ENCODE results near the gene HRH1. TPM values are rescaled to one million over a fixed set of nuclear protein-coding genes. Genes with fewer than 3 reads are reported as not detected.
"Not testable (repeated sequence)": the region's sequence is repeated elsewhere in the genome, so short reads cannot be mapped to it uniquely, and the experiment has no call there.

The HRH1 gene
- total RNA-seq, 1 donor from 2014 or later: 1.4 TPM

DNA sequence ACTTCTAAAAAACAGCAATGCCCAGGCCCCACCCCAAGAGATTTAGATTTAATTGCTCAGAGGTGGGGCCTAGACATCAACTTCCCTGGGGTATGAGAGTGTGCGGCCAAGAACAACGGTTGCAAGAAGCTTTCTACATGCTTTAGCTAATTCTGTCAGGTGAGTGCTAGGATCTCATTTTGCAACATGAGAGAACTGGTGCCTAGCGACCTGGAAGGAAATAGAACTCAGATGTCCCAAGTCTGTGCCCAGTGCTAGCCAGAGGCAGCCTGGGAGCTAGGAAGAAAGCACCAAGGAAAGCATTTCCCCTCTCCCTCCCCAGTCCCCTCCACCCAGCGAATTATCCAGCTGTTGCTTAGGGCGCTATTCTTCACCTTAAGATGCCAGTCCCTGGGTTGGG lies 22.9 kb upstream of the HRH1 start:
- no peaks in the 10 kb centered on the region for H3K36me3 ChIP-seq
- H3K4me1 ChIP-seq: no peaks in the 10 kb centered on the region
- no peak overlapping the region for H3K4me3 ChIP-seq
- H3K27me3 ChIP-seq (ENCODE audit: low read depth): peaks cover 19% of the 10 kb centered on the region
- DNase-seq: no peak
- intact Hi-C loops (cut with micrococcal nuclease): no loop called here
- no peaks in the 10 kb centered on the region for H3K9me3 ChIP-seq (replicated peaks)
- TF ChIP-seq, protein P1, sequence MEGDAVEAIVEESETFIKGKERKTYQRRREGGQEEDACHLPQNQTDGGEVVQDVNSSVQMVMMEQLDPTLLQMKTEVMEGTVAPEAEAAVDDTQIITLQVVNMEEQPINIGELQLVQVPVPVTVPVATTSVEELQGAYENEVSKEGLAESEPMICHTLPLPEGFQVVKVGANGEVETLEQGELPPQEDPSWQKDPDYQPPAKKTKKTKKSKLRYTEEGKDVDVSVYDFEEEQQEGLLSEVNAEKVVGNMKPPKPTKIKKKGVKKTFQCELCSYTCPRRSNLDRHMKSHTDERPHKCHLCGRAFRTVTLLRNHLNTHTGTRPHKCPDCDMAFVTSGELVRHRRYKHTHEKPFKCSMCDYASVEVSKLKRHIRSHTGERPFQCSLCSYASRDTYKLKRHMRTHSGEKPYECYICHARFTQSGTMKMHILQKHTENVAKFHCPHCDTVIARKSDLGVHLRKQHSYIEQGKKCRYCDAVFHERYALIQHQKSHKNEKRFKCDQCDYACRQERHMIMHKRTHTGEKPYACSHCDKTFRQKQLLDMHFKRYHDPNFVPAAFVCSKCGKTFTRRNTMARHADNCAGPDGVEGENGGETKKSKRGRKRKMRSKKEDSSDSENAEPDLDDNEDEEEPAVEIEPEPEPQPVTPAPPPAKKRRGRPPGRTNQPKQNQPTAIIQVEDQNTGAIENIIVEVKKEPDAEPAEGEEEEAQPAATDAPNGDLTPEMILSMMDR (IDR thresholded peaks at IDR 0.05; ENCODE audit: borderline replicate concordance): no peak
- no peak overlapping the region for H3K27ac ChIP-seq (replicated peaks)

DNA sequence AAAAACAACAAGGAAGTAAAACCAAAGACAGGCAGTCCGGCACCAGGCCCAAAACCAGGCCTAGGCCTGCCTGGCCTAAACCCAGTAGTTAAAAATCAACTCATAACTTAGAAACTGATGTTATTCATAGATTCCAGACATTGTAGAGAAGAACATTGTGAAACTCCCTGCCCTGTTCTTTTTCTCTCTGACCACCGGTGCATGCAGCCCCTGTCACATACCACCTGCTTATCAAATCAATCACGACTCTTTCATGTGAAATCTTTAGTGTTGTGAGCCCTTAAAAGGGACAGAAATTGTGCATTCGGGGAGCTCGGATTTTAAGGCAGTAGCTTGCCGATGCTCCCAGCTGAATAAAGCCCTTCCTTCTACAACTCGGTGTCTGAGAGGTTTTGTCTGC lies 22.4 kb upstream of the HRH1 start:
- H3K27ac ChIP-seq (replicated peaks); H3K36me3 ChIP-seq; intact Hi-C loops (cut with micrococcal nuclease): not testable (repeated sequence)

DNA sequence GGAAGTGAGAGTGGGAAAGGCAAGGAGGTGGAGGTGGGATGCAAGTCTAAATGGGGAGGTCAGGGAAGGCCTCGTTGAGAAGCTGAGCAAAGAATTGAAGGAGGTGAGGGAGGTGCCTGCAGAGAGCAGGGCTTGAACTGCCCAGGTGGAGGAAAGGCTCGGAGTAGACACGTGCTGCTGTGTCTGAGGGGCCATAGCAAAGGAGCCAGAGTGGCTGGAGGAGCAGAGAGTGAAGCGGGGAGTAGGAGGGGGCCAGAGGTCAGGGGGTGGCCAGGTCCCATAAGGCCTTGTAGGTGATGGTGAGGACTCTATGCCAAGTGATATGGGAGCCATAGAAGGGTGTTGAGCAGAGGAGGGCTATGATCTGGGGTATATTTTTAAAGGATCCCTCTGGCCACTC lies 21.4 kb upstream of the HRH1 start:
- Histone ChIP-seq H3K27ac (replicated peaks) (no peak overlapping the region), H3K4me1 (no peaks in the 10 kb centered on the region), H3K9me3 (replicated peaks) (no peaks in the 10 kb centered on the region), H3K36me3 (no peaks in the 10 kb centered on the region), H3K4me3 (no peak overlapping the region), H3K27me3 (ENCODE audit: low read depth) (peaks cover 9% of the 10 kb centered on the region)
- intact Hi-C loops (cut with micrococcal nuclease): no loop called here
- no peak for DNase-seq
- TF ChIP-seq, protein P1 (IDR thresholded peaks at IDR 0.05; ENCODE audit: borderline replicate concordance): no peak

More for the DNA sequence above, 22.4 kb upstream of the HRH1 start:
- DNase-seq; H3K9me3 ChIP-seq (replicated peaks); H3K4me3 ChIP-seq; H3K4me1 ChIP-seq: not testable (repeated sequence)
- H3K27me3 ChIP-seq (ENCODE audit: low read depth): peaks cover 15% of the 10 kb centered on the region

DNA sequence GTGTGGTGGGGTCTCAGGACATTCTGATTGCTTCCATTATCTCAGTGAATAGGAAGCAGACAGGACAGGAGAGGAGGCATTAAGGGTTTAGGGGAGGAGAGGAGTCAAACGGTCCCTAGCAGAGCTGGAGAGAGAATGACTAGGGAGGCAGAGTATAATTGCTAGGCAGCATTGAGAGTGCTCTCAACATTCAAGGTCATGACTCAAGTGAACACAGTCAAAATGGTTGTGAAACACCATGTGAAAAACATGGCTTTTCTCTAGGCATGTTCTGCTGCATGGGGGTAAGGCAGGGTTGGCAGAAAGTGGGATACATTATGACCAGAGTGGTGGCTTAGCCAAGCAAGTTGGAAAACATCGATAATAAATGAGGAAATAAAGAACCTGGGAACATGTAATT lies 19.5 kb upstream of the HRH1 start:
- TF ChIP-seq, protein P1 (IDR thresholded peaks at IDR 0.05; ENCODE audit: borderline replicate concordance): no peak
- no peaks in the 10 kb centered on the region for H3K9me3 ChIP-seq (replicated peaks)
- H3K4me3 ChIP-seq: no peak overlapping the region
- peaks cover 3% of the 10 kb centered on the region for H3K4me1 ChIP-seq
- H3K27me3 ChIP-seq (ENCODE audit: low read depth): peaks cover 4% of the 10 kb centered on the region
- intact Hi-C loops (cut with micrococcal nuclease): no loop called here
- H3K27ac ChIP-seq (replicated peaks): no peak overlapping the region
- no peaks in the 10 kb centered on the region for H3K36me3 ChIP-seq
- DNase-seq: no peak

DNA sequence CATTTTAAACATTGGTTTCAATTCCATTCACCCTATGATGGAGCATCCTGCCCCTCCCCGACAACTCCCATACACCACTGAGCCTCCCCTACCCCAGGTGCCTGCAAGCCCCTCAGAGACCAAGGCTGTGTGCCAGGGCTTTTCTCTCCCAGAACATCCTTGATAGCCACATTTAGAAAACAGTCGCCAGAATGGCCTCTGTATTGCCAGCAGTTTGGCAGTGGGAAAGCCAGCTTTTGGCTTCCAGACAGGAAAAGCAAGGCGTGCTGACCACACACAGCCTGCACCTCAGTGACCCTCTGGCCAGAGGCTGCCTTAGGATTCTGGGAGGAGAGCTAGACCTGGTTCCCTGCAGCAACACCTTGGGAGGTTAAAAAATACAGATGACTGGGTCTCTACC lies 18.2 kb upstream of the HRH1 start:
- H3K4me1 ChIP-seq: peaks cover 10% of the 10 kb centered on the region
- H3K9me3 ChIP-seq (replicated peaks): no peaks in the 10 kb centered on the region
- H3K27ac ChIP-seq (replicated peaks): no peak overlapping the region
- no peak for DNase-seq
- TF ChIP-seq, protein P1 (IDR thresholded peaks at IDR 0.05; ENCODE audit: borderline replicate concordance): no peak
- H3K36me3 ChIP-seq: no peaks in the 10 kb centered on the region
- H3K4me3 ChIP-seq: no peak overlapping the region
- H3K27me3 ChIP-seq (ENCODE audit: low read depth): peaks cover 4% of the 10 kb centered on the region
- intact Hi-C loops (cut with micrococcal nuclease): no loop called here

DNA sequence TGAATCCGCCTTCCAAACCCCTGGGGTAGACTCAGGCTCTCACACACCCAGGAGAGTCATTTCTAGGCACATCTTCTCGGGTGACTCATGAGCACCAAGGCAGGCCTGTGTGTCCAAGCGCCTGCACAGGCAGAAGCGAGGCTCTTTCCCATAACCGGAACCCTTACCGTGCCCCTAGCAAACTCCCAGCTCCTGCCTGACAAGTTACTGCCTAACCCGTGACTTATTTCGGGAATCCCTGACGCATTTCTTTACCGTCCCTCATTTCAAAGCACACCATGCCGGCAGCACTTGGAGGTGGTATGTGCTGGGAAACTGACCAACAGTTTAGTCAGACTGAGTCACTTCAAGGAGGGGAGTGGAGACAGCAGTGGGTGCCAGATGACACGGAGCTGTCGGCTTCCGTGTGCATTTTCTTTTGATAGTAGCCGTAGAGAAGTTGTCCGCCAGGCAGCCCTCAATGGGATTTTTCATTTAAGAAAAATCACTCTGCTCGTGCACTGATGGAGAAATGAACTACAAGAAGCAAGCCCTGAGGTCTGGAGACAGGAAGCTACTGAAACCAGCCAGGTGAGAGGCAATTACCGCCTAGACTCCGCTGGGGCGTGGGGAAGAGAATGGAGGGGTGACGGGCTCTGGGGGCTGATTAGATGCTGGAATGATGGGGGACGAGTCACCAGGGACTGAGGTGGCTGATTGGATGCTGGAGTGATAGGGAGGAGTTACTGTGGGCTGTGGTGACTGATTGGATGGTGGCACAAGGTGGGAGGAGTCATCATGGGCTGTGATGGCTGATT lies 17.3 kb upstream of the HRH1 start:
- TF ChIP-seq, protein P1 (IDR thresholded peaks at IDR 0.05; ENCODE audit: borderline replicate concordance): no peak

More for the DNA sequence above, 17.3 kb upstream of the HRH1 start:
- H3K27ac ChIP-seq (replicated peaks): no peak overlapping the region
- H3K36me3 ChIP-seq: no peaks in the 10 kb centered on the region
- peaks cover 4% of the 10 kb centered on the region for H3K27me3 ChIP-seq (ENCODE audit: low read depth)
- H3K4me3 ChIP-seq: peak overlapping the region; percentile 19
- no peak for DNase-seq
- no peaks in the 10 kb centered on the region for H3K9me3 ChIP-seq (replicated peaks)
- peaks cover 10% of the 10 kb centered on the region for H3K4me1 ChIP-seq
- intact Hi-C loops (cut with micrococcal nuclease): no loop called here
